Tibial nerve (tissue), 3 donors: ENCODE data around the gene PPM1K.

Experiments used
- CTCF ChIP-seq, 5 experiments: fragments of 200-600 bp in 3 of 5; fragments of 450-650 bp in 2 of 5; sonication (generic) in 3 of 5; IDR thresholded peaks; one replicate each; pipeline ENCODE4 v1.5.1; 2016 to 2019; ENCODE audit warnings: antibody characterized with exemption in 5 of 5, mild to moderate bottlenecking in 3 of 5, moderate library complexity in 2 of 5
- POLR2A ChIP-seq, 2 donors: fragments of 450-650 bp; IDR thresholded peaks; one replicate each; pipeline ENCODE4 v1.6.1; 2017; ENCODE audit warnings: antibody characterized with exemption in 2 of 2, mild to moderate bottlenecking in 2 of 2, moderate library complexity in 2 of 2

GRCh38 chr4:88216395-88216794, 68.0 kb downstream of the PPM1K start:
- TF ChIP-seq CTCF (IDR thresholded peaks at IDR 0.05) (no peak), POLR2A (IDR thresholded peaks at IDR 0.05) (no peak)
